ENCODE measurements around the gene HS1BP3. TPM values are rescaled to one million over a fixed set of nuclear protein-coding genes. Genes with fewer than 3 reads are reported as not detected.

Gene HS1BP3
- polyA plus RNA-seq, 4 donors, result 15.9 to 22.5 (median 20.5) TPM

DNA sequence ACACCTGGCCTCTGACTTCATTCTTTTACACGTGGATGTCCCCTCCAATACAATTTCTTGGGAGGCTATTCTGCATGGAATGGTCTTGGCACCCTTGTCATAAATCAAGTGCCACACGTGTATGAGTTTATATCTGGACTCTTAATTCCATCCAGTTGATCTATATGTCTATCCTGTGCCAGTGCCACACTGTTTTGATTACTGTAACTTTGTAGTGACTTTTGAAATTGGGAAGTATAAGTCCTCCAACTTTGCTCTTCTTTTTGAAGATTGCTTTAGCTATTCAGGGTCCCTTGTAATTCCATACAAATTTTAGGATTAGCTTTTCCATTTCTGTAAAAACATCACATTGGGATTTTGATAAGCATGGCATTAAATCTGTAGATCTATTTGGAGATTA, 43.5 kb downstream of the HS1BP3 start:
- DNase-seq (ENCODE audit: low read depth in 4 of 4, low spot score in 2 of 4), result no peak

DNA sequence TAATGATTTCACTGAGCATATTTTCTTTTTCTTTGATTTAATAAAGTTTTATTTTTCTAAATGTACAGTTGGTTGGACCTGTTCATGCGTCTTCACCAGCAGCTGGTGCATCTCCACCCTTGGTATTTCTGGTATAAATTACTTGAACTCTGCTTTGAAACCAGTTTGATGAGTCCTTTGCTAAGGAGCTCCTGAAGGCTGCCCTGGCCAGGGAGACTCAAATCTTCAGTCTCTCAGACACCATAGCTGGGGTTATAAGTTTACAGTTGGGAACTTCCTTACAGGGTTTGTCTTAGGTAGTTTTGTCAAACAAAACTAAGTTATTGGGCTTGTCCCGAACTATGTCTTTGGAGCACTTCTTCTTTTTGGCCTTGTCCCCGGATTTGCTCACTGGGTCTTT, 44.7 kb downstream of the HS1BP3 start:
- no peak for DNase-seq (ENCODE audit: low read depth in 4 of 4, low spot score in 2 of 4)

DNA sequence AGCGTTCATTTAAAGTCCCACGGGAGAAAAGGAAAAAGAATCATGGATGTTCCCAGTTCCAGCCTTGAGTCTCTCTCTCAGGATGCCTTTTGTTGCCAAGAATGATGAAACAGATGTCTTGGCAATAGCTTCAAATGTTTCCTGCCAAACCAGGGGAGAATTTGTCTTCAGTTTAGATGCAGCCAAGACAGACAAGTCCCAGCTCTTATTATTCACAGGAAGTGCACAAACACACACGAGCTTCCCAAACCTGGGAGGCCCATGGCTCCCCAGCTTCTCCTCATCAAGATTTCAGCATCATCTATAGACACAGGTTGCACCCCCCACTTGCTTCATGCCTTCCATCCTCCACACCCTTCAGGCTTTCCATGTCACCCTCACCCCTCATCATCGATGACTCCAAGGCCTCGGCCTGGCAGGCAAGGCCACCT, 45.9 kb downstream of the HS1BP3 start:
- DNase-seq (ENCODE audit: low read depth in 4 of 4, low spot score in 2 of 4), result no peak

DNA sequence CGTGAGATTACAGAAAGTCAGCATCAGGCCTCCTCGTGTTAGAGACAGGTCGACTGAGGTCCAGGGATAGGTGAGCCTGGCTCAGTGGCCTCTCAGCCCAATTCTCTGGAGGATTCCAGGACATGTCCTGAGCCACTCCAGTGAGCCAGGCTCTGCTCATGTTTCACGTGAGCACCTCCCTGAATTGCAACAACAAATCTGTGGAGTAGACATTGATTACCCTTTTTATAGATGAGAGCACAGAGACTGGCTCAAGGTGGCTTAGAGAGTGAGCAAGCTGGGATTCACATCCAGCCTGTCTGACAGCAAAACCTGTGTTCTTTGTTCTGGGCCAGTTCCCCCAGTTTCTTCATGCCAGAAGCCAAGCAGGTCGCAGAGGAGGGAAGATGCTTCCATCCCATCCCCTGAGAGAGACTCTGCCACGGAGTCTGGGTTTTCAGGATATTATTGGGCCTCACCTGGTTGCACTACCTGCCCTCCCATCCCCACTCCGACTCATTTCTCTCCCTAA, 46.4 kb downstream of the HS1BP3 start:
- DNase-seq (ENCODE audit: low read depth in 4 of 4, low spot score in 2 of 4), result no peak

DNA sequence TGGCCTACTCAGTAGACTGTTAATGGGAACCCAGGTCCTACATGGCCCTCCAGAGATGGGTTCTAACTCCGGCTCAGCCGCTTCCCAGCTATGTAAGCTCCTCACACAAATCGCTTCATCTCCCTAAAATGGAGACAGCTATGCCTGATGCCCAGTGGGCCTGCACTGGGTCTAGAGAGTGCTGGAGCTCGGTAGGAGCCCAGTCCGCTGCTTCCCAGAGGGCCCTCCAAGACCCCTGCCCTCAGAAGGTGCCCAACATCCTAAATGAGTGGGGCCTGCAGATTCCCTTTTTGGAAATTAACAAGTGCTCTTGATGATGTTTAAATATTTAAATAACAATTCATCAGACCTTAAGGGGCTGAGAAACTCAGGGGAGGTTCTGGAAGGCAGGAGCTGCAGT, 47.1 kb downstream of the HS1BP3 start:
- no peak for DNase-seq (ENCODE audit: low read depth in 4 of 4, low spot score in 2 of 4)

DNA sequence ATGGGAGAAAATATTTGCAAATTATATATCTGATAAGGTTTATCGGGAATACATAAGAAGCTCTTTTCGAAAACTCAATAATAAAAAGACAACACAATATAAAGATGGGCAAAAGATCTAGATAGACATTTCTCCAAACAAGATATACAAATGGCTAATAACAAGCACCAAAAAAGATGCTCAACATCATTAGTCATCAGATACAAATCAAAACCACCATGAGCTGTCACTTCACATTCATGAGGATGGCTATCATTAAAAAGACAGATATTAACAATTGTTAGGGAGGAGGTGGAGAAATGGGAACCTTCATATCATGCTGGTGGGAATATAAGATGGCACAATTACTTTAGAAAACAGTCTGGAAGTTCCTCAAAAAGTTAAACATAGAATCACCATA, 48.1 kb downstream of the HS1BP3 start:
- DNase-seq (ENCODE audit: low read depth in 4 of 4, low spot score in 2 of 4), result no peak

DNA sequence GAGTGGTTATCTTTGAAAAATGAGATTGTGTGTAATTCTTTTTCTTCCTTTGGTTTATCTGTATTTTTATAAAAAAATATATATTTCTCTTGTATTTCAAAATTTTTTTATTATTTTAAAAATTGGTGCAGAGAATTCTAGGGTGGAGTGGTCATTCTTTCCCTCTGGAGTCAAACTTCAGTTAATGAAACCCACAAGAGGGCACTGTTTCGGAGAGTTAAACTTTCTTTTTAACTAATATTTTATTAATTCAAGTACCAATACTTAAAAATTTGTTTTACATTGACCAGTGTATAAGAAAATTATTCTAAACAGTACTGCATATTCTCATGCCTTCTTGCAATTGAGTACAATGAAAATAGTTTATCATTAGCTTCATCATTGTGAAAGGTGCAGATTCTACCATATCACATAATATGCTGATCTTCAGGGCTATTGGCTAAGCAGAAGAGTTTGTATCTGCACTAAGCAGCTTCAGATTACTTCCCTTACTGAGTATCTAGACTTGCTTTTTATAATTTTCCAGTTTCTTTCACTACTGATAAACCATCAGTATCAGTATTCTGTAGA, 50.1 kb downstream of the HS1BP3 start:
- DNase-seq (ENCODE audit: low read depth in 4 of 4, low spot score in 2 of 4), result no peak

DNA sequence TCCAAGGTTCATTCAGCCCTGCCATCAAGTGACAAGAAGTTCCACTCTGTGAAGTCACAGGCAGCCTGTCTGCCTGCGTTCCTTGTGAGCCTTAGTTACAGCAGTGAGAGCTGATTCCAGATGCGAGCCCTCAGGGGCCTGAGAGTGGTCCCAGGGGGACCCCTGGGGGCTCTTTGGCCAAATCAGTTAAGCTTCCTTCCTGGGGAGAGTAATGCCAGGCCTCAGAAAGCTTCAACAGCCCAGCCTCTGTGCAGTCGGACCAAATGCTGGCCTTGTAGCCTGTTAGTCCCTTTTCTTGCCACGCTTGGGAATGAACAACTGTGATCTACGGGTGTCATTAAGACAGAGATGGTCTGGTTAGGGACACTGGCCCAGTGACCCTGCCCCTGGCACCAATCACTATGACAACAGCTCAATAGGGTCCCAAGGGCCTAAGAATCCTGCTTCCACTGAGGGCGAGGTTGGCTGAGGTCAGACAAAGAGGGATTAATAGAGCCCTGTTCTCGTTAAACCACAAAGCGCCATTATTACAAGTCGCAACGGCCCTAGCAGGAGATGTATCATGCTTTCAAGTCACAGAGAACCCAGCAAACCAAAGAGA, 50.9 kb downstream of the HS1BP3 start:
- no peak for DNase-seq (ENCODE audit: low read depth in 4 of 4, low spot score in 2 of 4)

DNA sequence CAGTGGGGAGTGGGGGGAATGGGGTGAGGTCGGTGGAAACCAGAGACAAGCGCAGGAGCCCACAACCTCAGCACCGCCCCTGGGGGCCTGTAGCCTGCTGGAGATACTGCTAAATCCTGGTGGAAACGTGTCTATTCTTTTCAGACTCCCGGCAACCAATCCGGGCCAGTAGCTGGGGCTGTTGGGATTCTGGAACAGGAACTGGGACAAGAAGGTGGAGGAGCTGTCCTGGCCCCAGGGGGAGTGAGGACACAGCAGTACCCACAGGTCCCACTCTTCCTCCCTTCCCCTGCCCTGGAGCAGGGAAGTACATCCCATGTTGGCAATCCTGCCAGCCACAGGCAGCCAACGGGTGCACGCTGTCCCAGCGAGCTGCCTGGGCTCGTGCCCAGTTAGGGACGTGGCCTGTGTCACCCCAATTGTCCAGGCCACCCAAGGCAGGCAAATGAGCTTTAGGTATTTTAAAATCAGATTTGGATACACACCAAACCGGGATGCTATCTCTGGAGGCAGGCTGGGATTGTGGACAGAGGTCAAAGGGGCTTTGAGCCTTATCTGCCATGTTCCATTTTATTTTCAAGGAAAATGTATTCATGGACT, 51.8 kb downstream of the HS1BP3 start:
- DNase-seq (ENCODE audit: low read depth in 4 of 4, low spot score in 2 of 4), result no peak

DNA sequence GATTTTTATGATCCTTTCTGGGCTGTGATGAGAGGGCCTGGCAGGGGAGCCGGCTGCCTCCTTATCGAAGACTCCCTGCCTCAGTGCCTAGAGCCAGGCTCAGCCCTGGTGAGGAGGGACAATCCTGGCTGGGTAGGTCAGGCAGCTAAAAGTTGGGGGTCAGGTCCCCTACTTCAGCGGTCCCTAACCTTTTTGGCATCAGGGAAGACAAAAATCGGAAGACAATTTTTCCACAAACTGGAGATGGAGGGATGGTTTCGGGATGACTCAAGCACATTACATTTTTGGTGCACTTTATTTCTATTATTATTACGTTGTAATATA, 53.1 kb downstream of the HS1BP3 start:
- no peak for DNase-seq (ENCODE audit: low read depth in 4 of 4, low spot score in 2 of 4)

DNA sequence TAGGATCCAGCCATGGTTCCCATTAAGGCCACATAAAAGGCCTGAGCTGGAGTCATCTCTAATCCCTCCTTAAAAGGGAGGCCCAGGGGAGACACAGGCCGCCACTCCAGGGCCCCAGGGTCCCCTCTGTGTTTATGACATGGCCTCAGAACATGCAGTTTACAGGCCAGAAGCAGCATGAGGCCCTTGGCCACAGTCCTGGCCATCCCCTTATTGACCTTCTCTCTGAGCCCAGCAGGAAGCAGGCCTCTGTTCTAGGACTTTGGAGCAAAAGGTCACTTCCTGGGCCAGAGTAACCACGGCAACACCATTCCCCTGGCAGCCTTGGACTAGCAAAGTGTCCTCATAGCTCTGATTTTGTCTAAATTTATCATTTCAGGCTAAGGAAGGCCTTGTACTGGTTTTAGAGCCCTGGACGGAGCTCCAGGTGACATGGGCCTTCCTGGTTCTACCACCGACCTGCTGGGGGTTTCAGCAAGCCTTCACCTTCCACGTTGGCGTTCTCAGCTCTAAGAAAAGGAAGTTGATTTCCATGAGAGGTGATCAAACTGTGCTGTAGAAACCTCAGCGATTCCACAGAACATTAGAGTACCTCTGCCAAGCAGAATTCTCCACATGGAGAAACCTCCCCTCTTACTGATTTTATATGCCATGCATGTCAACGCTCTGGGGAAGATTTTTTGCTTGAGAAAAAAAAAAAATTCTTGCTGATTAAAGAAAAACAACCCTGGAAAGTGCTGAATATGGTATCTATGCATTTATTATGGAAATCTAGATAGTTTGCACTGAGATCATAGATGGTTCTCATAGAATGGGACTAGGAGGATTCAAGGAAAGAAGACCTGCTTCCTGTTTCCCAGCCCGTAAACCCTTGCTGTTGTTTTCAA, 53.7 kb downstream of the HS1BP3 start:
- no peak for DNase-seq (ENCODE audit: low read depth in 4 of 4, low spot score in 2 of 4)

DNA sequence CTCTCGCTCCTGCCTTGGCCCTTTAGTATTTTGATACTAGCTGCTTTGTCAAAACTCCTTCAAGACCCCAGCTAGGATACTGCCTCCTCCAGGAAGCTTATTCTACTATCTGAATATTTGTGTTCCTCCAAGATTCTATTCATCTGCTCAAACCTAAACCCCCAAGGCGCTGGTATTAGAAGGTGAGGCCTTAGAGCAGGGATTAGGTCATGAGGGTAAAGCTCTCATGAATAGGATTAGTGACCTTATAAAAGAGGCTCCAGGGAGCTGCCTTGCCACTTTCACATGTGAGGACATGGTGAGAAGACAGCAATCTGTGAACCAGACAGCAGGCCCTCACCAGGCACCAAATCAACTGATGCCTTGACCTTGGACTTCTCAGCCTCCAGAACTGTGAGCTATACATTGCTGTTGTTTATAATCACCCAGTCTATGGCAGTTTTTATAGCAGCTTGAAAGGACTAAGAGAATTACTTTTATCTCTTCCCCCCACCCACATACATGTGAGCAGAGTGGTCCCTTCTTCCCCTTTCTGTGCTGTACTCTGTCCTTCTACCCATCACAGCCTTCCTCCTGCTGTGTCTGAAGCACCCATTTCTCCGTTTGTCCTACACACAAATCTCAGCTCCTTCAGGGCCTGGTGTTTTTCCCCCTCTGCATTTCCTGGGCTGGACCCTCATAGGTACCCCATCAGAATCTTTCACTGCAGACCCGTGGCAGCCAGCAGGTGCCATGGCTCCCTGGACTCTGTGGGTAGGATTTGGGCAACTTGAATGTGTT, 54.5 kb downstream of the HS1BP3 start:
- no peak for DNase-seq (ENCODE audit: low read depth in 4 of 4, low spot score in 2 of 4)

DNA sequence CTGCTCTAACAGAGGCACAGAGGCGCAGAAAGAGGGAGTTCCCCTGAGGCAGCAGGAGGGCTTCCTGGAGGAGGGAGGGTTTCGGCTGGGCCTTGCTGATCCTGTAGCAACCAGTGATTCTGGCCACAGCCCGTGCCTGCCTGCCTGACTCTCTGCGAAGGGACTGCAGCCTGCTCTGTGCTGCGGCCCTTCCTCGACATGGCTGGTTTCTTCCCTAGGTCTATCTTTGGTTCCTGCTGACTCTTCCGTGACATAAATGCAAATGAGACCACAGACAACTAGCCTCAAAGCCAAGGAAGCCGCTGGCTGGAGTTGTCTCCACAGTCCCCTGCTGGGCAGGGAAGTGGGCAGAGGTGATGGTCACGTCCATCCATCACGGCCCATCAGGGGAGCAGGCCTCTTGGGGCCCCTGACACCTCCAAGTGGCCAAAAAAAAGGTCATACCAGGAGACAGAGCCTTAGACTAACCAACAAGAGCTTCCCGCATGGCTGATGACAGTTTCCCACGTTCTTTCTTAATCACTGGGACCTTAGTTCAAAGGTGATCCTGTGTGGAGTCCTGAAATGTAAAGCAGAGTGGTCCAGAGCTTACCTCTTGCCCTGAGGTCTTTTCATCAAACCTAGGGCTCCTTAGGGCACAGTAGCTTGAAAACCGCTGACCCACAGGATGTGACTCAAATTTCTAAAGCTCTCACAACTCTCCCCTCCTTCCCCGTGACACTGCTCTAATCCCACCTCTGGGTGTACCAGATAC, 55.3 kb downstream of the HS1BP3 start:
- DNase-seq (ENCODE audit: low read depth in 4 of 4, low spot score in 2 of 4), result no peak

DNA sequence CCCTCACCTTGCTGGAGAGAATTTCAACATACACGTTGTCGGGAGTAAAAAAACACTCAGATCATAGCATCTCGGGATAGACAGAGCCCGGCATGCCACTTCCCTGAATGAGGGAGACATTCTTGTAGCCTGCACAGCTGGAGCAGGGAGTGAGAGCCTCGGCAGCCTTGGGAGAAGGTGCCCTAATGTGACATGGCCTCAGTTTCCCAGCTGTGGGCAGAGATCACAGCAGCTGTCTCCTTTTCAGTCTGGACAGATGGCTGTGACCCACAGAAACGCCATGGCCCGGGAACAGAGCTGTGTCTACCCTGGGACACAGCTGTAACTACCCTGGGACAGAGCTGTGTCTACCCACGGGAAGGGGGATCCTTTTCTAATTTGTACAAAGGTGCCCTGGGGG, 55.9 kb downstream of the HS1BP3 start:
- DNase-seq (ENCODE audit: low read depth in 4 of 4, low spot score in 2 of 4), result no peak

DNA sequence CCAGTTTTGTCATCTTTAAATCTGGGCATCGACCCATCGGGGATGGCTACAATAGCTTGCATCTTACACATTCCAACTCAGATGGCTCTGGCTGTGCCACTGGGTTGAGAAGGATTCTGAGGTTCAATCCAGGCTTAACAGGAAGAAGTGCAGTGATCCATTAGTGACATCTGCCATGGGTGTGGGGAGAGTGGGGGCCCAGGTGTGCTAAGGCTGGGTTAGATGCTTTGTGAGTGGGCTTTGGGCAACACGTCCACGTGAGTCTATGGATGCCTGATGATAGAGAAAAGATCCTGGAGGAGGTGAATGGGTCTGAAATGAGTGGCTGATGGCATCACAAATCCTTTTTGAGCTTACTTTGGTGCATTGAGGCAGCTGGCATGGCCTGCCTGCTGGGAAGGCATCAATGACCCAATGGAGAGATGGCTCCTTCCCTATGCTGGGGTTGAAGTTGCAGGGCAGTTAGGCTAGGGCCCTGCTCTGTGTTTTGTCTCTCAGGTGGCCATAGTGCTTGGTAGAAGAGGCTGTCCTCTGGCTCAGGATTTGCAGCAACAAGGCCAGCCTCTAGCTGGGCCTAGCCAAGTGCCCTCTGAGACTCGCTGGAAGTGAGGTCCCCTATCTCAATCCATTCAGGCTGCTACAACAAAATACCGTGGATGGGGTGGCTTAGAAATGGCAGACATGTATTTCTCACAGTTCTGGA, 56.7 kb downstream of the HS1BP3 start:
- DNase-seq (ENCODE audit: low read depth in 4 of 4, low spot score in 2 of 4), result no peak

DNA sequence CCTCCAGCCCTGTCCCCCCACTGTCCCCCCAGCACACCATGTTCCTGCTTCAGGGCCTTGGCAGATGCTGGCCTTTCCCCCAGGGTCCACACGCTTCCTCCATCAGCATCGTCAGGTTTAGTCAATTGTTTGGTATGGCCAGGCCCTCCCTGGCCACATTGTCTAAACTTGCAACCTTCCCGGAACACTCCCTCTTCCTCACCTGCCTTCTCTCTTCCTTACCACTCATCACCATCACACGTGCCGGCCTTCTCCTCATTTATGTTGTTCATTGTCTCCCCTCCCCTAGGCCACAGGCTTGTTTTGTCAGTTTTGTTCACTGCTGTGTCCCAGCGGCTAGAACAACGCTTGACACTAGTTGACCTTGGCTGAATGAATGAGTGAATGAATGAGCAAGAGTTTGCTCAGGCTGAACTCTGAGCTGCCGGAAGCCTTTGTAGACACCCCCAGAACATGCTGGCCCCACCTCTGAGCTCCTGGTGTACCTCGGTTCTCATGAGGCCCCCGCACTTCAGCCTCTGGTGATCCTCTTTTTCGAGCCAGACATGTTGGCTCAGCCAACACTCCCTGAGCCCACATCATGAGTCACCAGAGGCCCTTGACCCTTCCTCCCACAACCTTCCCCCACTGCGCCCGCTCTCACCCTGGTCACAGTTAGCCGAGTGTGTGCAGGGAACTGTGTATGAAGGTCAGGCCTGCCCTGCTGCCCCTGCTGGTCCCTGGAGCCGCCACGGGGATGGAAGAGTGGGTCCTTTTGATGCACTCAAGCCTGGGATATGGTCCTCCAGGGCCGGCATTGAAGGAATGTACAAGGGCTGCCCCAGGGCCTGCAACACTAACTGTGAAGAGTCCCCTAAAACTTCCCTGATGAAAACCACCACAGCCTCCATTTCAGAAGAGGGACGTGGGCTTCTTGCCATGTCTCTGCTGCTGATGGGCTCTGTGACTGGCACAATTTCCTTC, 57.5 kb downstream of the HS1BP3 start:
- DNase-seq (ENCODE audit: low read depth in 4 of 4, low spot score in 2 of 4), result no peak

DNA sequence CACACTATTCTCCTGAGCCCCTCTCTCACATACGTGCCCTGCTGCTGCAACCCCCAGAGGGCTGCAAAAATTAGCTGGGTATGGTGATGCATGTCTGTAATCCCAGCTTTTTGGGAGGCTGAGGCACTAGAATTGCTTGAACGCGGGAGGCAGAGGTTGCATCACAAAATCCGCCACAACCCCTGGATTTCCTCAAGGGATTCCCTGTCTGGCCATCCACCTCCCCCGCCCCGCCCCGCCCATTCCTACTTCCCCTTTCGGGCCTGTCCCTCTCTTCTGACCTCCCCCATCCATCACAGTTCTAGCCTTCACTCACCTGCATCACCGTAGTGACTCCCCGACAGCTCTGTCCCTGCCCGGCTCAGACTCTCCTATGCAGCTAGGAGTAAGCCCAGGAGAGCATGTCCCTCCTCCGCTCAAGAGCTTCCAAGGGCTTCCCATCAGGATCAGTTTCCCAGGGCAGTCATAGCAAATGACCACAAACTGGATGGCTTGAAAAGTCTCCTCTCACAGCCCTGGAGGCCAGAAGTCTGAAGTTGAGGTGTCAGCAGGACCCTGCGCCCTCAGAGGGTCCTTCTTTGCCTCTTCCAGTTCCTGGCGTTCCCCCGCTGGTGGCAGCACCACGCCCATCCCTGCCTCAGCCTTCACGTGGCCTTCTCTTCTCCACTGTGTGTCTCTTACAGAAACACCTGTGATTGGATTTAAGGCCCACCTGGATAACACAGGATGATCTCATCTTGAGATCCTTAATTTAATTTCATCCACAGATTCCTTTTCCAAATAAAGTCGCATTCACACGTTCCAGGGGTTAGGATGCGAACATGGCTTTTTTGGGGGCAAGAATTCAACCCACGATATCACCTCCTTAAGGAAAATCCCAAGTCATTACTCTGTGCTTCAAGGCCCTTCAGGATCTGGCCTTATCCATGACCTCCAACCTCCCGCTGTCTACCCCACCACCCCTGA, 58.5 kb downstream of the HS1BP3 start:
- no peak for DNase-seq (ENCODE audit: low read depth in 4 of 4, low spot score in 2 of 4)

Measured in left renal cortex interstitium (tissue), 4 donors.